HEK293 (cell line): ENCODE results near the gene CDK14.

Experiments used
- CTCF ChIA-PET: fragments of 350-600 bp; formaldehyde crosslinking; extraction: SDS; loops from one replicate; lab custom pipeline; 2021; ENCODE audit warnings: antibody characterized with exemption; lab: Yijun Ruan, JAX
- POLR2A ChIA-PET: fragments of 300-600 bp; formaldehyde crosslinking; extraction: SDS; loops from one replicate; lab custom pipeline; 2020; ENCODE audit warnings: antibody characterized with exemption, inconsistent platforms; lab: Yijun Ruan, JAX
- H3K27ac ChIP-seq: fragments of 200-500 bp; sonication (Bioruptor generic); 2 replicates; pipeline ENCODE4 v1.5.1; 2014; ENCODE audit warnings: low read depth, low read length, control low read depth, inconsistent platforms; ENCODE audit errors: extremely low read depth
- H3K36me3 ChIP-seq, 2 experiments: fragments of 200-500 bp in 1 of 2; sonication (Bioruptor generic) in 1 of 2; 1 replicate in 1 of 2; 2 replicates in 1 of 2; pipeline ENCODE4 v1.5.1; 2014 to 2017; ENCODE audit warnings: inconsistent platforms in 2 of 2, low read length in 2 of 2; ENCODE audit not compliant: control insufficient read depth in 2 of 2, insufficient read depth in 1 of 2
- H3K4me1 ChIP-seq: fragments of 200-500 bp; sonication (Bioruptor generic); 2 replicates; pipeline ENCODE4 v1.5.1; 2014; ENCODE audit warnings: mild to moderate bottlenecking, low read length, inconsistent platforms; ENCODE audit not compliant: control insufficient read depth, insufficient read depth
- H3K4me3 ChIP-seq: 2 replicates; pipeline ENCODE4 v1.5.1; 2011; ENCODE audit warnings: low read depth, mild to moderate bottlenecking, control low read depth, low read length, moderate library complexity
- H3K9me3 ChIP-seq: fragments of 200-500 bp; sonication (Bioruptor generic); 2 replicates; pipeline ENCODE4 v1.5.1; 2014; ENCODE audit warnings: low read depth, low read length, inconsistent platforms; ENCODE audit not compliant: control insufficient read depth, insufficient read depth
- ELK4 ChIP-seq: IDR thresholded peaks from 2 replicates; pipeline ENCODE4 v1.6.1; 2011; ENCODE audit warnings: mild to moderate bottlenecking, low read depth, low read length, borderline replicate concordance
- IKZF3 ChIP-seq: fragments of 450-650 bp; IDR thresholded peaks from 2 replicates; pipeline ENCODE4 v1.5.0; 2018; ENCODE audit warnings: missing biosample characterization, mild to moderate bottlenecking, missing genetic modification characterization, moderate library complexity
- PRDM1 ChIP-seq: fragments of 450-650 bp; formaldehyde crosslinking; IDR thresholded peaks from 2 replicates; pipeline ENCODE4; 2016; ENCODE audit warnings: missing biosample characterization, missing genetic modification characterization
- RBAK ChIP-seq: fragments of 450-650 bp; formaldehyde crosslinking; IDR thresholded peaks from 2 replicates; pipeline ENCODE4 v1.5.1; 2016; ENCODE audit warnings: missing biosample characterization, missing genetic modification characterization
- SCRT1 ChIP-seq: fragments of 450-650 bp; formaldehyde crosslinking; IDR thresholded peaks from 2 replicates; pipeline ENCODE4 v1.5.1; 2016; ENCODE audit warnings: missing biosample characterization, missing genetic modification characterization, borderline replicate concordance
- WT1 ChIP-seq: fragments of 450-650 bp; formaldehyde crosslinking; IDR thresholded peaks from 2 replicates; pipeline ENCODE4 v1.5.1; 2016; ENCODE audit warnings: missing biosample characterization, missing genetic modification characterization
- ZBTB17 ChIP-seq: fragments of 450-650 bp; formaldehyde crosslinking; IDR thresholded peaks from 2 replicates; pipeline ENCODE4 v1.5.1; 2016; ENCODE audit warnings: missing biosample characterization, missing genetic modification characterization
- ZBTB20 ChIP-seq: fragments of 450-650 bp; formaldehyde crosslinking; IDR thresholded peaks from 2 replicates; pipeline ENCODE4 v1.5.1; 2016; ENCODE audit warnings: missing biosample characterization, missing genetic modification characterization
- ZBTB48 ChIP-seq: fragments of 450-650 bp; formaldehyde crosslinking; IDR thresholded peaks from 2 replicates; pipeline ENCODE4 v1.5.1; 2016; ENCODE audit warnings: missing biosample characterization, missing genetic modification characterization
- ZEB2 ChIP-seq: fragments of 450-650 bp; formaldehyde crosslinking; IDR thresholded peaks from 2 replicates; pipeline ENCODE4 v1.5.1; 2016; ENCODE audit warnings: missing biosample characterization, missing genetic modification characterization
- ZNF169 ChIP-seq: fragments of 450-650 bp; formaldehyde crosslinking; IDR thresholded peaks from 2 replicates; pipeline ENCODE4 v1.5.1; 2016; ENCODE audit warnings: missing biosample characterization, missing genetic modification characterization
- ZNF184 ChIP-seq: fragments of 450-650 bp; IDR thresholded peaks from 2 replicates; pipeline ENCODE4 v1.5.1; 2018; ENCODE audit warnings: missing biosample characterization, mild to moderate bottlenecking, missing genetic modification characterization
- ZNF292 ChIP-seq: fragments of 450-650 bp; formaldehyde crosslinking; IDR thresholded peaks from 2 replicates; pipeline ENCODE4 v1.5.1; 2016; ENCODE audit warnings: low read depth, missing biosample characterization, missing genetic modification characterization, borderline replicate concordance
- ZNF366 ChIP-seq: fragments of 450-650 bp; formaldehyde crosslinking; conservative IDR thresholded peaks from 2 replicates; pipeline ENCODE4 v1.5.1; 2016; ENCODE audit warnings: missing biosample characterization, missing genetic modification characterization
- ZNF37A ChIP-seq: fragments of 450-650 bp; IDR thresholded peaks from 2 replicates; pipeline ENCODE4 v1.5.1; 2018; ENCODE audit warnings: missing biosample characterization, missing genetic modification characterization
- ZNF394 ChIP-seq: fragments of 450-650 bp; formaldehyde crosslinking; IDR thresholded peaks from 2 replicates; pipeline ENCODE4 v1.5.1; 2016; ENCODE audit warnings: missing biosample characterization, missing genetic modification characterization, mild to moderate bottlenecking, moderate library complexity, borderline replicate concordance
- ZNF423 ChIP-seq: fragments of 450-650 bp; formaldehyde crosslinking; IDR thresholded peaks from 2 replicates; pipeline ENCODE4 v1.5.1; 2016; ENCODE audit warnings: missing biosample characterization, missing genetic modification characterization
- ZNF530 ChIP-seq: fragments of 450-650 bp; formaldehyde crosslinking; IDR thresholded peaks from 2 replicates; pipeline ENCODE4 v1.5.1; 2016; ENCODE audit warnings: low read depth, missing biosample characterization, missing genetic modification characterization
- ZNF548 ChIP-seq: fragments of 450-650 bp; formaldehyde crosslinking; IDR thresholded peaks from 2 replicates; pipeline ENCODE4 v1.5.1; 2016; ENCODE audit warnings: missing biosample characterization, missing genetic modification characterization
- ZNF549 ChIP-seq: fragments of 450-650 bp; IDR thresholded peaks from 2 replicates; pipeline ENCODE4 v1.5.1; 2018; ENCODE audit warnings: missing biosample characterization, missing genetic modification characterization, mild to moderate bottlenecking, inconsistent platforms, moderate library complexity
- ZNF560 ChIP-seq: fragments of 450-650 bp; formaldehyde crosslinking; IDR thresholded peaks from 2 replicates; pipeline ENCODE4 v1.5.1; 2017; ENCODE audit warnings: missing biosample characterization, missing genetic modification characterization, borderline replicate concordance
- ZNF561 ChIP-seq: fragments of 450-650 bp; IDR thresholded peaks from 2 replicates; pipeline ENCODE4 v1.5.1; 2018; ENCODE audit warnings: missing biosample characterization, missing genetic modification characterization, borderline replicate concordance
- ZNF596 ChIP-seq: fragments of 450-650 bp; IDR thresholded peaks from 2 replicates; pipeline ENCODE4 v1.5.0; 2018; ENCODE audit warnings: missing biosample characterization, mild to moderate bottlenecking, missing genetic modification characterization, moderate library complexity
- ZNF664 ChIP-seq: fragments of 450-650 bp; formaldehyde crosslinking; IDR thresholded peaks from 2 replicates; pipeline ENCODE4 v1.5.1; 2016; ENCODE audit warnings: missing biosample characterization, missing genetic modification characterization
- ZNF692 ChIP-seq: fragments of 450-650 bp; formaldehyde crosslinking; IDR thresholded peaks from 2 replicates; pipeline ENCODE4 v1.5.1; 2016; ENCODE audit warnings: missing biosample characterization, missing genetic modification characterization
- ZNF707 ChIP-seq: fragments of 450-650 bp; formaldehyde crosslinking; IDR thresholded peaks from 2 replicates; pipeline ENCODE4 v1.5.1; 2016; ENCODE audit warnings: missing biosample characterization, missing genetic modification characterization
- ZNF768 ChIP-seq: fragments of 450-650 bp; formaldehyde crosslinking; IDR thresholded peaks from 2 replicates; pipeline ENCODE4 v1.5.1; 2018; ENCODE audit warnings: missing biosample characterization, mild to moderate bottlenecking, missing genetic modification characterization
- ZNF777 ChIP-seq: fragments of 450-650 bp; formaldehyde crosslinking; IDR thresholded peaks from 2 replicates; pipeline ENCODE4 v1.5.1; 2017; ENCODE audit warnings: missing biosample characterization, missing genetic modification characterization, borderline replicate concordance
- ZXDB ChIP-seq: fragments of 450-650 bp; formaldehyde crosslinking; IDR thresholded peaks from 2 replicates; pipeline ENCODE4 v1.5.1; 2016; ENCODE audit warnings: missing biosample characterization, missing genetic modification characterization

CDK14 gene

GRCh38 chr7:90560730-90561129 lies 35.4 kb upstream of the CDK14 start:
- H3K4me1 ChIP-seq: no peaks in the 10 kb centered on the region
- no peak overlapping the region for H3K4me3 ChIP-seq
- H3K9me3 ChIP-seq: no peaks in the 10 kb centered on the region
- no peak overlapping the region for H3K27ac ChIP-seq
- TF ChIP-seq ZNF664 (tag by site-specific recombination) (no peak), ZNF548 (tag by site-specific recombination) (no peak), IKZF3 (tag by site-specific recombination) (no peak), ZNF292 (tag by site-specific recombination) (no peak), ZNF707 (tag by site-specific recombination) (no peak), SCRT1 (no peak)
- POLR2A ChIA-PET: no interaction called here
- H3K36me3 ChIP-seq: no peaks in the 10 kb centered on the region
- CTCF ChIA-PET: no interaction called here

- TF ChIP-seq ZNF169 (tag by site-specific recombination) (no peak), ZNF530 (tag by site-specific recombination) (no peak), ZNF561 (no peak), RBAK (tag by site-specific recombination) (no peak), ZBTB17 (tag by site-specific recombination) (no peak), ZNF184 (no peak), ZNF560 (no peak), ZNF768 (tag by site-specific recombination) (no peak), ZNF692 (tag by site-specific recombination) (no peak)
- ChIA-PET POLR2A (no interaction called here), CTCF (interaction anchor here (0.6 to 0.7 kb wide), 2 partner anchors 28 to 50 kb away, joined by 3 read pairs; no protein-coding TSS in a partner anchor)
- H3K27ac ChIP-seq: no peak overlapping the region
- no peaks in the 10 kb centered on the region for H3K9me3 ChIP-seq
- H3K4me3 ChIP-seq: no peak overlapping the region
- H3K36me3 ChIP-seq: no peaks in the 10 kb centered on the region
- 0 out of 2 replicates have a peak, but pooled peaks cover 2% of the 10 kb centered on the region for H3K4me1 ChIP-seq
Measured at GRCh38 chr7:90563286-90563685, 32.8 kb upstream of the CDK14 start.

- Histone ChIP-seq H3K4me3 (no peak overlapping the region), H3K27ac (no peak overlapping the region), H3K9me3 (no peaks in the 10 kb centered on the region), H3K4me1 (0 out of 2 replicates have a peak, but pooled peaks cover 2% of the 10 kb centered on the region), H3K36me3 (no peaks in the 10 kb centered on the region)
- no peak for TF ChIP-seq ZNF37A (tag by site-specific recombination)
- no peak for TF ChIP-seq ZNF707 (tag by site-specific recombination)
- TF ChIP-seq WT1 (tag by site-specific recombination): no peak
- TF ChIP-seq ZBTB48 (tag by site-specific recombination): no peak
- no peak for TF ChIP-seq ZNF394 (tag by site-specific recombination)
- TF ChIP-seq ZNF664 (tag by site-specific recombination): no peak
- TF ChIP-seq ZBTB20: no peak
- no peak for TF ChIP-seq ZNF423
- TF ChIP-seq ELK4: no peak
- no peak for TF ChIP-seq ZEB2 (tag by site-specific recombination)
- no peak for TF ChIP-seq PRDM1 (tag by site-specific recombination)
- no peak for TF ChIP-seq ZNF549 (tag by site-specific recombination)
- TF ChIP-seq ZNF777 (tag by site-specific recombination): no peak
- no peak for TF ChIP-seq ZNF596 (tag by site-specific recombination)
- TF ChIP-seq ZXDB: no peak
- no peak for TF ChIP-seq ZNF366 (tag by site-specific recombination)
- POLR2A ChIA-PET: no interaction called here
- CTCF ChIA-PET: interaction anchor here (1.1 kb wide), 1 partner anchor 64 kb away, joined by 6 read pairs; no protein-coding TSS in a partner anchor
Measured at GRCh38 chr7:90564455-90564854, 31.7 kb upstream of the CDK14 start.
